Activated T-helper 2 cell treated with anti-CD3 and anti-CD28 coated beads, Interferon-gamma antibody, Interleukin-2, Interleukin-4, amounts not matched to agents 10 μg/mL and 5 μg/mL and 100 μg/mL, durations not matched to agents 14 hours and 24 hours and 36 hours (primary cell): ENCODE results near the gene APBA2. TPM values are rescaled to one million over a fixed set of nuclear protein-coding genes. Genes with fewer than 3 reads are reported as not detected.
"Not testable (repeated sequence)": the region's sequence is repeated elsewhere in the genome, so short reads cannot be mapped to it uniquely, and the experiment has no call there.

Source experiments
- DNase-seq: peaks from one replicate; pipeline ENCODE4 v3.0.0; 2021; ENCODE audit warnings: low spot score
- H3K27ac Mint-ChIP-seq: one replicate; pipeline ENCODE4 v1.8.0; 2021; ENCODE audit warnings: mixed read lengths
- H3K27me3 Mint-ChIP-seq: one replicate; pipeline ENCODE4 v1.8.0; 2021; ENCODE audit warnings: low read depth, mixed read lengths
- H3K36me3 Mint-ChIP-seq: one replicate; pipeline ENCODE4 v1.8.0; 2021; ENCODE audit warnings: low read depth, mixed read lengths
- H3K4me1 Mint-ChIP-seq: one replicate; pipeline ENCODE4 v1.8.0; 2021; ENCODE audit warnings: low read depth, mixed read lengths
- H3K4me3 Mint-ChIP-seq: one replicate; pipeline ENCODE4 v1.8.0; 2021; ENCODE audit warnings: low read depth, mild to moderate bottlenecking, moderate library complexity, mixed read lengths
- H3K9me3 Mint-ChIP-seq: one replicate; pipeline ENCODE4 v1.8.0; 2021; ENCODE audit warnings: mixed read lengths
- intact Hi-C: fragments of 100-400 bp; cut with micrococcal nuclease; formaldehyde crosslinking; loops from one replicate; pipeline ENCODE4 v1.15.1; 2023
- total RNA-seq: library from RNA; stranded (reverse); gene quantifications from 2 replicates; pipeline ENCODE4 v1.2.3, GENCODE V29; 2022

The APBA2 gene
- total RNA-seq, 1 donor from 2014 or later, result 1.2 TPM

DNA sequence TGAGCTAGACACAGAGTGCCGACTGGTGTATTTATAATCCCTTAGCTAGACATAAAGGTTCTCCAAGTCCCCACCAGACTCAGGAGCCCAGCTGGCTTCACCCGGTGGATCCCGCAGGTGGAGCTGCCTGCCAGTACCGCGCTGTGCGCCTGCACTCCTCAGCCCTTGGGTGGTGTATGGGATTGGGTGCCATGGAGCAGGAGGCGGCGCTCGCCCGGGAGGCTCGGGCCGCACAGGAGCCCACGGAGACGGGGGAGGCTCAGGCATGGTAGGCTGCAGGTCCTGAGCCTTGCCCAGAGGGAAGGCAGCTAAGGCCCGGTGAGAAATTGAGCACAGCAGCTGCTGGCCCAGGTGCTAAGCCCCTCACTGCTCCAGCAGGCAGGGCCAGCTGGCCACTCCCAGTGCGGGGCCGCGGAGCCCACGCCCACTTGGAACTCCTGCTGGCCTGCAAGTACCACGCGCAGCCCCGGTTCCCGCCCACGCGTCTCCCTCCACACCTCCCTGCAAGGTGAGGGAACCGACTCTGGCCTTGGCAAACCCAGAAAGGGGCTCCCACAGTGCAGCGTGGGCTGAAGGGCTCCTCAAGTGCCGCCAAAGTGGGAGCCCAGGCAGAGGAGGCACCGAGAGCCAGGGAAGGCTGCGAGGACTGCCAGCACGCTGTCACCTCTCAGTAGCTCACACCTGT, 274.1 kb downstream of the APBA2 start:
- Mint-ChIP-seq H3K4me1 (peaks cover 6% of the 10 kb centered on the region), H3K9me3 (peaks cover 9% of the 10 kb centered on the region), H3K27me3 (peaks cover 5% of the 10 kb centered on the region), H3K4me3 (no peak overlapping the region), H3K27ac (no peak overlapping the region), H3K36me3 (no peaks in the 10 kb centered on the region)
- no peak for DNase-seq
- intact Hi-C loops, result no loop called here

DNA sequence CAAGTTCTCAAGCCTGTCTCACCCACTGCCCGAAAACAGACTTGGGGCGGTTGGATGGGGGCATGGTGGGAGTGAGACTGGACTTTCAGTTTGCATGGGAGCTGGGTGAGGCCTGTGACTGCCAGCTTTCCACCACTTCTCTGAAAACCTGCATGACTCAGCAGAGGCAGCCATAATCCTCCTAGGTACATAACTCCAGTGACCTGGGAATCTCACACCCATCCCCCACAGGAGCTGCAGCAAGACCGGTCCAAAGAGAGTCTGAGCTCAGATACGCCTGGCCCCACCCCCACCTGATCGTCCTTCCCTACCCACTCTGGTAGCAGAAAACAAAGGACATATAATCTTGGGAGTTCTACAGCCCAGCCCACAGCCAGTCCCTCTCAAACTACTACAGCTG, 276.6 kb downstream of the APBA2 start:
- Mint-ChIP-seq H3K9me3 (peaks cover 9% of the 10 kb centered on the region), H3K27ac (no peak overlapping the region), H3K27me3 (peaks cover 15% of the 10 kb centered on the region), H3K4me3 (no peak overlapping the region), H3K4me1 (peaks cover 11% of the 10 kb centered on the region), H3K36me3 (no peaks in the 10 kb centered on the region)
- intact Hi-C loops, result no loop called here
- no peak for DNase-seq

DNA sequence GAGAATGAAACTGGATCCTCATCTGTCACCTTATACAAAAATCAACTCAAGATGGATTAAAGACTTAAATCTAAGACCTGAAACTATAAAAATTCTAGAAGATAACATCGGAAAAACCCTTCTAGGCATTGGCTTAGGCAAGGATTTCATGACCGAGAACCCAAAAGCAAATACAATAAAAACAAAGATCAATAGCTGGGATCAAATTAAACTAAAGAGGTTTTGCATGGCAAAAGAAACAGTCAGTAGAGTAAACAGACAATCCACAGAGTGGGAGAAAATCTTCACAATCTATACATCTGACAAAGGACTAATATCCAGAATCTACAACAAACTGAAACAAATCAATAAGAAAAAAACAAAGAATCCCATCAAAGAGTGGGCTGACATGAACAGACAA, 281.3 kb downstream of the APBA2 start:
- H3K9me3 Mint-ChIP-seq, H3K4me3 Mint-ChIP-seq, DNase-seq, intact Hi-C loops, H3K27ac Mint-ChIP-seq, H3K4me1 Mint-ChIP-seq, H3K36me3 Mint-ChIP-seq: not testable (repeated sequence)
- H3K27me3 Mint-ChIP-seq, result peaks cover 38% of the 10 kb centered on the region

Other genes with a start within 250 kb of the APBA2 start
- gene GOLGA8M, start 173.6 kb upstream of the APBA2 start, total RNA-seq, result 0.55 and 0.96 TPM in 2 replicates
- not detected in 2 replicates for gene GOLGA6L7, start 37.3 kb upstream of the APBA2 start, total RNA-seq